CD4-positive, alpha-beta T cell treated with Interferon gamma for 1 hour (primary cell): ENCODE results near the gene CARS1.
A peak's percentile ranks its signal among the peaks of the same experiment; 100 is the strongest.

ENCODE experiments used
- DNase-seq: peaks from one replicate; pipeline ENCODE4 v3.0.0-alpha.2; 2020

CARS1 gene

DNA sequence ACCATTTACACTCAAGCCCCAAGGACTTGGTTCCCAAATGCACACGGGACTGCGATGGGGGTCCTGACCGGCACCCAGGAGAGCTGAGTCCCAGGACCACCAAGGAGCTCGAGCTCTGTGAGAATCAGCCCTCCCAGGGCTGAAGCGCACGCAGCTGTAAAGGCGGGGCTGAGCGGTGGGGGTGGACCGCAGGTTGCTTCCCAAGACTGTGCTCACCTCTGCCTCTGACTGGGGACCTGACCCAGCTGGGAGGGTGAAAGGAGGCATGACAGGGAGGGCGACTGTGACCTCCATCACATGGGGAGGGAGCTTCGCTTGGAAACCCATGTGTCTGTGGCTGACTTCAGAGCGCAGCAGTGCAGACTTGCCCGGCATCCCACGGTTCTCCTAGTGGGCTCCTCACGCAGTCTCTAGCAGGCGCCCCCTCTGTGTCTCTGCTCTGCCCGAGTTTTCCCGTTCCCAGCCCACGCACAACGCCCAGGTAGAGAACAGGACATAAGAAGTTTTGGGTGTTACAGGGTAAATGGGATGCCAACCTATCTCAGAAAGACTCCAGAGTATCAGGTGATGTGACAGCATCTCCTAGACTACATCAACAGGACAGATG lies 49.7 kb downstream of the CARS1 start:
- DNase-seq, result no peak

DNA sequence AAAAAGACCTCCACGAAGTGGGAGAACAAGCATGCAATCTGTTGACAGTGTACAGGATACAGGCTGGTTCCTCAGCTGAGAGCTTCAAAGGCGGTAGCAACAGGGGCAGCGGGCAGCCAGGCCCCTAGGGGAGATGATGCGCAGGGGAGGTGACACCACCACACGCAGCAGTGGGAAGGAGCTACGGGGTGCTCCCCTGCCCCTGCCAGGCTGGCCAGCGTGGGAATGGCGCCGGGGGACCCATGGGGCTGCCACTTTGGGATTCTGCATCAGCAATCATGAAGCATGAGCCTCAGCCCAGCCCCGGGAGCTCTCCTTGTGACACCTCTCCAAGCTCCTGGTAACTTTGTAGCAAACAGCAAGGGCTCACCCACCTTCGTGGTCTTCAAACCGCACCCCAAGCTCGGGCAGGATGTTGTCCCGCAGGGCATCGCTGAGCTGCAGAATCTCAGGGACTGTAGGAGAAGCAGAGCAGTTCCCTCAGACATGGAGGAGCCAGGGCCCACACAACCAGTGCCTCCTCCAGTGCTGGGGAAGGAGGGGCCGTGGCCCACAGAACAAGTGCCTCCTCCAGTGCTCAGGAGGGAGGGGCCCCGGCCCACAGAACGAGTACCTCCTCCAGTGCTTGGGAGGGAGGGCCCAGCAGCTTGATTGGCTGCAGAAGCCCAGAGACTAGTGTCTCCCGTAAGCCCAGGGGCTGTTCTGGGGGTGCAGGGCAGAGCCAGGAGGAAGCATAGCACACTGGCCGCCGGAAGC lies 50.5 kb downstream of the CARS1 start:
- DNase-seq, result peak; percentile 40

DNA sequence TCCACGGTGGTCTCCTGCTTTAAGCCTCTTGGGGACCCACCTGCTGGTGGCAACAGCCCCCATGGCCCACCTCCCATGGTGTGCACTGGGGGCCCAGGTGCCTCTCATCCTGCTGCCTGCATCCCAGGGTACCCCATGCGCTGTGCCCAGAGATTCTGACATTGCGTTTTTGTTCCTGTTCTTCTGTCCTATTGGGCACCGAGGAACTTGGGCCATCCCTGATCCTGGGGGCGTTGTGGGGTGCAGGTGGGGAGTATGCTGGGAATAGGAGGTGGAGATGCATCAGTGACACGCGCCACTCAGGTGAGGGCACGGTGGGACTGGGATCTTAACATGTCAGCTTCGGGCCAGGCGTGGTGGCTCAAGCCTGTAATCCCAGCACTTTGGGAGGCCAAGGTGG lies 52.7 kb downstream of the CARS1 start:
- no peak for DNase-seq

DNA sequence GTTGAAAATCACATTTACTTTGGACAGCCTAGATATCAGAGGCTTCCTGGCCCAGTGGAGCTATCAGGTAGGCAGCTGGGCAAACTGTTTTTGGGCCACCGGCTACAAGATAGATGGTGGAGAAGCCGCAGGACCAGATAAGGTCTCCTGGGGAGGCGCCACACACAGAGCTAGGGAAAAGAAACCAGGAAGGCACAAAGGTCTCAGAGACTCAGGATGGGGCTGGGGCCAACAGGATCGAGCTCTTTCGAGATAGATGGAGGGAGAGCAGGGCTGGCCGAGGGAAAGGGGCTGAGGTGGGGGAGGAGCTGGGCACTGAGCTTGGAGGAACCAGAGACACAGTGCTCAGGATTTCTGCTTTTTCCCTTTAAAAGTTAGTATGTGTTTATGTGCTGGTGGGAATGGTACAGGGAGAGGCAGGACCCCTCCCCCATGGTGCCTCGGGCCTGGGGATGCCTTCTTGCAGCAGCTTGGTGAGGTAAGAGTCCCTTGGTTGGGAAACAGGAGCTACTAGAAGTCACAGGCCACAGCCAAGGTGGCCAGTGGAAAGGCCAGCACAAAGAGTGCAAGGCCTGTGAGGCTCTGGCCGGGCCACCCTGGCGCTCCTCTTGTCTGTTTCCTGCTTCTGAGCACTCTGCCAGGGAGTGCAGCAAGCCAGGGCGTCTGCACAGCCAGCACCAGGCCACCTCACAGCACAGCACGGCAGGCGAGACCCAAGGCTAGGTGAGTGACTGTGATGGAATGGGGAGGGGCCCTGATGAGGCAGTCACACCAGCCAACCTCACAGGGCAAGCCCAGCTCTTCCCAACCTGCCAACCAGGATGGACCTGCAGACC lies 53.6 kb downstream of the CARS1 start:
- DNase-seq, result no peak

DNA sequence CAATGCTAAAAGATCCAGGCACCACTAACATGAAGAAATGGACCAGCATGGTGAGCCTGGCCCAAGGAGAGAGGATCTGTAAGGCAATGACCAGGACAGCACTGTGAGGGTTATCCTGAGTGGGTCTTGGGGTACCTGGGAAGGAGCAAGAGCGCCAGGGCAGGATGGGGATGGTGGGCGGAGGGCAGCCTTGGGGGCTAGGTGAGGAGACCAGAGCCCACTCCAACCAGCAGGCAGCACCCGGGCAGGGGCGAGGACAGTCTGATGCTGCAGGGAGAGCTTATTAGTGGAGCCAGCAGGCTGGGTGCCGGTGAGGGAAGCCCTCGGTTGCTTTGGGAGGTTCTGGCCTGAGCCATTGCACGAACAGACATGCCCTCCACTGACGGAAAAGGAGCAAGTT lies 54.4 kb downstream of the CARS1 start:
- DNase-seq, result no peak

DNA sequence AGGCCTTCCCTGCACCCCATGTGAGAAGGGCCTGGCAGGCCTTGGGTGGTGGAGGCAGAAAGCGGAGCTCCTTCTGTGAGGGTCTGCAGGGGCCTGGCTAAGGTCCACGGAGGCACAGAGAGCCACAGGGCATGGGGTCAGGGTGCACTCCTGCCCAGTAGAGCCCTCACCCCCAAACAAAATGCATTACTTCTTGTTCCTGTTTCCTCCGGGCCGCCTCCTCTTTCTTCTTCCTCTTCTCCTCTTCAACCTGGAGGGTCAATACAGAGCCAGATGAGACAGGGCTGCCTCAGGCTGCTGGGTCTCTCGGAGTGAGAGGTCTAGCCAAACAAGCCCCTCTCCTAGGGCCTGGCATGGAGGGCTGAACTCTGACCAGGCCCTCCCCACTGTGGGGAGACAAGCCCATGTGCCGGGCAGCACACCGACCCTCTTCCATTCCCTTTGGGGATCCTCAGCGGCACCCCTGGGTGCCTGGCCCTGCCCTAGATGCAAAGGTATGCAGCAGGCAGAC lies 54.8 kb downstream of the CARS1 start:
- DNase-seq, result no peak

DNA sequence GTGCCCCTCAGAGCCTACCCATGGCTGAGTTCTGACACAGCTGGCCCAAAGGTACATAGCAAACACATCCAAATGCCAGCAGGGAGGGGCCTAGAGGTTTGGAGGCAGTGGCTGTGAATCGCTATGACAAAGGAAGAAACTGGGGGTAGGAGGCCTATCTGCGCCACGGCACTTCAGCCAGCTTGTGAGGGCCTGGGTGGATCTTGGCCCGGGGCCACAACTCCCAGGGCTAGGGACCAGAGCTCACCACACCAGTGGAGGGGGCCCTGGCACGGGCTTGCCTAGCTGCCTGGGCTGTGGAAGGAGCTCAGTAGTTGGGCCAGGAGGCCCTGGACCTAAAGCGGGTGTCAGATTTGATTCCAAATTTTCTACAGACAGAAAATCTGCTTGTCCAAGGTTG lies 55.7 kb downstream of the CARS1 start:
- no peak for DNase-seq

DNA sequence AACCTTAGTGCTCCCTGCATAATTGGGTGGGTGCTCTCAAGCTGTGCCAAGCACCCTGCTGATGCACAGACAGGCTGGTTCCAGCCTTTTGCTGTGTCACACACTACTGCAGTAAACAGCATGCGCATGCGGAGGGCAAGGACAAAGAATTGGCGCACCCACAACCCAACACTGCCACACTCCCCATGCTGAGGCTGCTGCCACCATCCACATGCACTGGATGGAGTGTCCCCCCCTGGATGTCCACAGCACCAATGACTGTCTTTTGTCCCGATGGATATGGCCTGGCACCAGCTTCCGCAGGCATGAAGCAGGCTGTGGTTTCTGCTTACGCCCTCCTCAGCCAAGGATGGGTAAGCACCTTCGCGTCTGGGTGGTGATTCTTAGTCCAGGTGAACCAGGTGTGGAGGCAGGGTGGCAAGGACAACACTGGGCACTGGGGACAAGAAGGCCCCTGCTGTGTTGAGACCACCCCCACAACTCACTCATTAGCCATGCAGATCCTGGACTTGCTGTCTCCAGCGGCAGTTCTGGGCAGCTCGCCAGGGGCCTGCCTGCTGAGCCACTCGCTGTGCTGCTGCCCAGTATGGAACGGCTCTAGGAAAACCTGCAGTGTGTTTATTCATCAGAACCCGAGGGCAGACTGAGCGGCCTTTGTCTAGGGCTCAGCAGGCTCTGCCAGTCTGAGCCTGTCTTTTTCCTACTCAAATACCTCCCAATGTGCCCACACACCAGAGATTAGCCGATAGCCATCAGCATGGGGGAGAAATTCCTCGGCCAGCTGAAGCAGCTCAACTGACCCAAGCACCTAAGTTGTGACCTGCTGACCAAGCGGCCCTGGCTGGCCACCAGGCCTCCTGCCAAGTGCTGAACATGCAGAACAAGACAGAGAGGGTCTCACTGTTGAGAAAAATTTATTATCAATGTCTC lies 56.9 kb downstream of the CARS1 start:
- no peak for DNase-seq

DNA sequence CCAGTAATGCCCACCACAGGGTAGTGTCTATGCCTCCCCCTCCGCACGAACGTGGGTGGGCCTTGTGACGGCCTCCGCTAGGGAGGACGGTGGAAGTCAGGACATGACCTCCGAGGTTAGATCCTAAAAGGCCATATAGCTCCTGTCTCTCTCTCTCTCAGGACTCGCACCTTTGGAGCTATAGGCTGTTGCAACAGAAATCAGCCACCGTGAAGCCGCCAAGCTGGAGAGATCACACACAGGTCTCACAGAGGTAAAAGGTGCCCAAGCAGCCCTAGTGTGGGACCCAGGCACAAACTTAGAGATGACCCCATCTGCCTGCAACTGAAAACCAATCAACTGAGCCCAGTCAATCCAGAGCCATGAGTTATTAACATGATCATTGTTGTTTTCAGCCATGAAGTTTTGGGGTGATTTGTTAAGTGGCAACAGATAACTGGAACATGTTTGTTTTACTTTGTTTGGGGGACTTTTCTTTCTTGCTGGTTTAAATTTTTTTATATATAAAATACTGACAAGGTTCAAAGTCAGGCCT lies 57.7 kb downstream of the CARS1 start:
- DNase-seq, result no peak

DNA sequence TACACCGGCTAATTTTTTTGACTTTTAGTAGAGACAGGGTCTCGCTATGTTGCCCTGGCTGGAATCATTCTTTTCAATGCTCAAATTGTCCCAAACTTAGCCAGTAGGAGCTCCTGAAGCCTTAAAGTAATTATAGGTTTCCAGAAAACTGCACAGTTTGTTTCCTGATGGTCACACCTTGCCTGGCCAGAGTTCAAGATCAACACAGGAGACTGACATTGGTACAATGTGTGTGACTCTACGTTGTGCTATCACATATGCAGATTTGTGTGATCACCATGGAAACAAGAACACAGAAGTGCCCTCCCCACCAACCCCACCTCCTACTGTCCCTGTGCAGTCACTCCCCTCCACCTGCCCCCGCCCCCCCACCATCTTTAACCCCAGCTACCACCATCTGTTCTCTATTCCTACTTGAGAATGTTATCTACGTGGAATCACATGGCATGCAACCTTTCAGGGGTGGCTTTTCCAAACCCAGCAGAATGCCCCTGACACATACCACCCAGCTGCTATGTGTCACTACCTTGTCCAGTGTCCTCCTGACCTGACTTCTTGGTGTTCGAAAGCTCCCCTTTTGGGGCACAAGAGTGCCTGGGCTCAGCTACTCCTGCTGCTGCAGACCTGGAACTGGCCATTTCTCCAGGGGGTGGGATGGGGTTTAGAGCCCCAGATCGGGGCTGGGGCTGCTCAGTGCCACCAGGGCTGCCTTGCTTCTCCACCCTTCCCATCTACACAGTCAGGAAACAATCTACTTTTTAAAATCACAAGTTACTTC lies 59.0 kb downstream of the CARS1 start:
- DNase-seq, result no peak

DNA sequence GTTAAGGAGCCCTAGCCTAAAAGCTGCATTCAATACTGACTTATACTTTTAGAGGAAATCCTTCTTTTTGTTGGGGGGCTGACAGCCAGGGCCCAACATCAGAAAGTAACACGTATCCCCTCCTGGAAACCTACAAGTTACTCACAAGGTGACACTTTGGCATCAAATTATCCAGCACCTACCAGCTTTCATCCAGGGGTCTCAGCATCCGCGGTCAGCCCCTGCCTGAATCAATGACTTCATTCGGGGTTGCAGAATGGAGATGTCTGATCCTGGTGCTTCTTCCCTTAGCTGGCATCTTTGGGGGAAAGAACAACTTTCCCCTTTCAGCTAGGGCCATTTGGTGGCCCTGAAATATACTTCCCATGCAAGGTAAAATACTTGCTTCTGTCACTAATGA lies 59.8 kb downstream of the CARS1 start:
- no peak for DNase-seq

DNA sequence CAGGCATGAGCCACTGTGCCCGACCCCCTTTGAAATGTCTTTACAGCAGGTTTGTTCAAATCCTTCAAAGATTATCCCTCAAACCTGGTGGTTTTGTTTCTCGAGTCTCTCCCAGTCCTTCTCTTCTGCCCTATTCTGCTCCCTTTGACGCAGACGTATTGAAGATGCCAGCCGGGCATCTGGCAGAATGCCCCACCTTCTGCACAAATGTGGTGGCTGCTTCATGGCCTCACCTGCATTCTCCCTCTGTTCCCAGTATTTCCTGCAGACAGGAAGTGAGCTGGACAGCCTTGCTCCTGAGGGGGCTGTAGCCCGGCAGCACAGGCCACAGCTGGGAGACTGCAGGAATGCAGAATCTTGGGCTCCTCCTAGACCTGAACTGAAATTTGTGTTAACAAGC lies 60.2 kb downstream of the CARS1 start:
- no peak for DNase-seq

DNA sequence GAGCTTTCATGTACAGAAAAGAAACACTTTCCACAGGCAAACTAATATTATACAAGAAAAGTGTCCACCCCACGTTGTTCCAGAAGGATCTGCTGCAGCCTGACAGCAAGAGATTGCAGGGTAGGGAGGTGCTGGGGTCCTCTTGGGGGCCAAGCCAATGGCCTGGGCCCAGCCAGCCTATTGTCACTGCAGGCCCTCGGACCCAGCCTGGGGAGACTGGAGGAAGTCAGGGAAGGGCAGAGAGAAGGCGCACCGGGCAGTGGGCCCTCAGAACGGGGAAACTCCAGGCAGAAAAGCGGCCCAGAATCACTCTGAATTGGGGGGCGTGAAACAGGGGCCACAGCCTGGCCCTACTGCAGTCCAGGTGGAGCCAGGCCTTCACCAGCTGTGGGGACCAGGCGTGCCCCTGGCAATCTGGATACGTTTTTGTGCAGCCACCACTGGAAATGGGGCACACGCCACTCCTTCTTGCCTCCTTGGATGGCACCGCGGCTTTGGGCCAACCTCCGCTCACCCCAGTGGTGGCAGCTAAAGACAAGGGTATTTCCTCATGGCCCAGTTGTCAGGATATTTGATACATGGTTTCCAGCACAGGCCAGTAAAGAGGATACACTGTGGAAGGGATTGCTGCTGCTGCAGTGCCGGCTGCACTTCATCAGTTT lies 61.2 kb downstream of the CARS1 start:
- DNase-seq, result no peak

DNA sequence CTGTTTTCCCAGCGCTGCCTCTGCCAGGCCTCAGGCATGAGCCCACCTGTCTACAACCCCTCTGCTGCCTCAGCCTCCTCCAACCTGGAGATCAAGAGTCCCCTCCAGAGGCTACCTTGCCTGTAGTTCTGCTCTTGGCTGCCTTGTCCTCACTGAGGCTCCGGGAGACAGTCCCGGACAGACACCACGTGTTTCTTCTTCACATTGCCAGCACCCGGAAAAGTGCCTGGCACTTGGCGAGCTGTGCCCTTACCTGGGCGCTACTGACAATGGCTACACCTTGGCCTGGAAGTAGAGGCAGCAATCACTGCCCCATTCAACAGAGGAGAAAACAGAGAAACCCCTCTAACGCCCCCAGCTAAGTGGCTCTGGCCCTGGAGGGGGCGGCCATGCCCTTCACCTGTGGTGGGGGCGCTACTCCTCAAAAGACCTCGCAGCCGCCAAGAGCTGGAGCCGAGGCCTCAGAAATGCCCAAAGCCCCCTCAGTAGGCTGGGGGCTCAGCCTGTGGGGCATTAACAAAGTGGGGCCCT lies 62.1 kb downstream of the CARS1 start:
- DNase-seq, result no peak

DNA sequence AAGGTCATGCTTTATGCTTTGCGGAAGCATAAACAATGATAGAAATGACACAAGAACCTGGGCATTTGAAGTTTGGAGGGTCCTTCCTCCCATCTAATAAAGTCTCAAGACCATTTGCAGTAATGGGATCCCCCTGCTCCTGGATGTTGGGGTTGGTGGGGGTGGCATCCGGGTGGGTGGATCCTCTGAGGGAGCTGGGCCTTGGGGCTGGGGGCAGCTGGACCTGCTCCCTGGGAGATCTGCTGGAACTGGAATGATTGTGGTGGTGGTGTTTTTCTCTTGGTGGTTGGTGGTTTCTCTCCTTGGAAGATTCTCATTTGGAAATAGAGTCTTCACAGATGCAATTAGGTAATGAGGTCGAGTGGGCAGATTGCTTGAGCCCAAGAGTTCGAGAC lies 62.9 kb downstream of the CARS1 start:
- DNase-seq, result no peak

DNA sequence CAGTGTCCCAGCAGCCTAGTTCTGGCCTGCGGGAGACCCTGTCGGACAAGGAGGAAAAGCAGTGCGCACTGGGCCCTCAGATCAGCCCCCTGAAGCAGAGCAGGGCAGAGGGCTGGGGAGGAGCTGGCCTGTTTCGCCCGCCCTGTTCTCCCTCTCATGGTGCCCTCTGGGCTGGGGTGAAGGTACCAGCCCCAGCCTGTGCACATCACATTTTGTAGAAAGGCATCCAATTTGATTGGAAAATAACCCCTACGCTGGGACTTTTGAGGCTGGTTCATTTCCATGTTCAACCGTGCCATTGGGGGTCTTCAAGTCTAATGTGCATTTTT lies 64.3 kb downstream of the CARS1 start:
- DNase-seq, result no peak

DNA sequence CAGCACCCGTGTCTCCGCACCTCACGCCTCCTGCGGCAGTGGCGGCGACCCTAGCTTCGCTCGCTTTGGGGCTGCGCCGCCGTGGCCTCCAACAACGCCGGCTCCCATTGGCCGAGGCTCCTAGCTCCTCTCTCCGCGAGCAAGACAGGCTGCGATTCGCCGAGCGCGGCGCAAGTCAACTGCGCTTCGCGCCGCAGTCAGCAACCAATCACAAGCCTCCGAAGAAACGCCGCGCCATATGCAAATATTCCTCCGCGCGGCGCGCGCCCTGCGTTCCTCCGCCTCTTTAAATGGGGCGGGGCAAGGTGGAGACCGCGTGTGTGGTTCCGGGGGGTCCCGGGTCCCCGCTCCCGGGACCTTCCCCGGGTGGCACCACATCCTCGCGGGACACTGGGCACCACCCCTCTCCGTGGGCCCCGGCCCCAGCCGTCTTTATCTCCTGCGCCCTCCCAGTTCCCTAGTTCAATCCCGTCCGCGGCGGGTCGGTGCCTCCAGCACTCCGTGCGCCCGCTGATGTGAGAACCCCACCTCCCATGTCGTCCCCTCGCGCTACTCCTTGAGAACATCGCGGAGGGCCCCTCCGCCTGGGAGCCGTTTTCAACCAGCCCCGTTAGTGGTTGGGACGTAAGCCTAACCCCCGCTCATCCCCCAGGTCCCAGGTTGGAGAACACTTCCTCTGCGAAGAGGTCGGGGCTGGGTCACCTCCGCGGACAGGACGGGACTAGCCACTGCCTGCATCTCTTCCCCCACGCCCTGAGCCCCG lies 64.8 kb downstream of the CARS1 start, which contains the start of gene NAP1L4:
NAP1L4 (minus strand) TSS at position 96 of the 763 bp plus-strand sequence. CDS start 13,109 bp downstream, outside the sequence.
- peak; percentile 95 for DNase-seq

DNA sequence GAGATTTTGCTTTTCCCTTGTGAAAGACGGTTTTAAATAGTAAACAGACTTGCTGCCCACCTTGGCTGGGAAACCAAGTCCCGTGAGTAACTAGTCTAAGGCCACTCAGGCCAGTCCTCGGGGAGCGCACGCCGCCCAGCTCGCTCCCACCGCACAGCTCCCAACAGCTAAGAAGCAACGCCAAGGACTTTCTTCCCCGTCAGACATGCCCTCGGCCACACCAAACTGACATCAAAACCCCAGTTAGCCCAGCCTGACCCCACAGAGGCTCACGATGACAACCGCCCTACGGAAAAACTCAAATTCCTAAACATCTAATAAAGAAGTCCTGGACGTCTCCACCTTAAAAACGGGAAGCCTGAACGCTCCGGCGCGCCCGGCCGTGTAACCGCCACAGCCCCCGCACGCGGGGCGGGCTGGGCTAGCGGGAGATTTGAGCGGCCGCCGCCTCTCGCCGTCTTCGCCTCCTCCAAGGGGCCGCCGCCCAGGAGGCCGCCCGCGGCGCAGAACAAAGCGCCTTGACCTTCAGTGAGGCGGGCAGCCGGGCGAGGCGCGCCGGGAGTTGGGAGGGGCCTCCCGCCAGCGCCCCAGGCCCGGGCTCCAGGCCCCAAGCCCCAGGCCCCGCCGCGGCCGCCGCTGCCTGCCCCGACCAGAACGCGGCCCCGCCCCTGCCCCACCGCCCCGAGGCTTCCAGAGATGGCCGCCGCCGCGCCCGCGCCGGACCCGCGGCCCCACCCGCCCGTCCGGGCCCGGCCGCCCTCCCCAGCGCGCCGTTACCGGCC lies 65.6 kb downstream of the CARS1 start:
- DNase-seq, result no peak
